Renal pelvis (tissue), 4 donors: ENCODE data around the gene ANKRD13A. TPM values are rescaled to one million over a fixed set of nuclear protein-coding genes. Genes with fewer than 3 reads are reported as not detected.
"Not testable (repeated sequence)": the region's sequence is repeated elsewhere in the genome, so short reads cannot be mapped to it uniquely, and the experiment has no call there.

Source experiments
- DNase-seq: peaks from one replicate; pipeline ENCODE4 v3.0.0-alpha.2; 2013
- polyA plus RNA-seq, 3 donors: library from polyadenylated mRNA; unstranded; fragments of 120-200 nt; gene quantifications; one replicate each; pipeline ENCODE4 v1.2.1, GENCODE V29; 2013; ENCODE audit not compliant: insufficient read length in 3 of 3

Gene ANKRD13A
- polyA plus RNA-seq, 3 donors, result 33.7 to 47.8 (median 46.4) TPM

DNA sequence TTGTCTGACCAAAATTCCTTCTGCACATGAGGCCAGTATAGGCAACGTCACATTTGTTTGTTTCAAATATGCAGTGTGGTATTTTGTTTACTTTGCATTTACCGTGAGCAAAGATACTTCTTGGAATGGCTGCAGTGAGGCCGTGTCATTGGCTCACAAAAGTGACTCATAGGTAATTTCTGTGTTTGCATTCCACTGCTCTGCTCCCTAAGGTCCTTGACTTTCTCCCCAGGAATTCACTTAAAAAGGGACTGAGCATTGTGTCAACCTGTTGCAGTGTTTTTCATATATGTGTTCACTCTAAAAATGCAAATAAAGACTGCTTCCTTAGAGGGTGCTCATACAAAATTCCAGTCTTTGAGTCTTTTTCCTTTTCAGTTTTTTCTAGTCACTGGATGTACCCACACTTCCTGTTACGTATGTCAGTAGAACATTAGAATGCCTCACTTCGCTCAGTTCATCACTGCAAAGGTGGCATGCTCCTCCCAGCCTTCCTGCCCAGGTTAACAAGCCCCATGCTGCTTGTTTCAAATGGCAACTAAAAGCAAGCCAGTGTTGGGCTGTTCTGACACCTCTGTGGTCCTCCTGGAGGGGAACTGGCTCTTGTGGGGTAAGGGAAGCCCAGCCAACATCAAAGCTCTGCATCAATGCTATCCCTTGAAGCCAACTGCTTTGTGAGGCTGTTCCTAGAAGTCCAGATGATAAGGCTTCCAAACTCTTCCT is 40.0 kb downstream of the ANKRD13A start:
- DNase-seq, result no peak

DNA sequence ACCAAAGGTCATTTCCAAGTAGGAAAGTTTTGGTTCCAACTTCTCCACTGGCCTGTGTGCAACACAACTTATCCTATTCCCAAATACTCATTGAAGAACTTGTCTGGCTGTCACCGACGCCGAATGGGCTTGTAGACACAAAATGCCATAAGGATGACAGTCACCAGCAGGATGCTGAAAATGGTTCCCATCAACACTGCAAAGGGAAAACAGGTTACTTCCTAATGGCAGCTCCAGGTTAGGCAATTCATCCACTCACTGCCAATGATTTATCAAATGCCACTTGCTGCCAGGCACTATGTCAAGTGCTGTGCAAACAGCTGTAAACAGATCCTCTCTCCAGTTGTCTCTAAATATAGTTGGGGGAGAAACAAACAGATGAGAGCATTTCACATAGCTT is 43.0 kb downstream of the ANKRD13A start:
- no peak for DNase-seq

DNA sequence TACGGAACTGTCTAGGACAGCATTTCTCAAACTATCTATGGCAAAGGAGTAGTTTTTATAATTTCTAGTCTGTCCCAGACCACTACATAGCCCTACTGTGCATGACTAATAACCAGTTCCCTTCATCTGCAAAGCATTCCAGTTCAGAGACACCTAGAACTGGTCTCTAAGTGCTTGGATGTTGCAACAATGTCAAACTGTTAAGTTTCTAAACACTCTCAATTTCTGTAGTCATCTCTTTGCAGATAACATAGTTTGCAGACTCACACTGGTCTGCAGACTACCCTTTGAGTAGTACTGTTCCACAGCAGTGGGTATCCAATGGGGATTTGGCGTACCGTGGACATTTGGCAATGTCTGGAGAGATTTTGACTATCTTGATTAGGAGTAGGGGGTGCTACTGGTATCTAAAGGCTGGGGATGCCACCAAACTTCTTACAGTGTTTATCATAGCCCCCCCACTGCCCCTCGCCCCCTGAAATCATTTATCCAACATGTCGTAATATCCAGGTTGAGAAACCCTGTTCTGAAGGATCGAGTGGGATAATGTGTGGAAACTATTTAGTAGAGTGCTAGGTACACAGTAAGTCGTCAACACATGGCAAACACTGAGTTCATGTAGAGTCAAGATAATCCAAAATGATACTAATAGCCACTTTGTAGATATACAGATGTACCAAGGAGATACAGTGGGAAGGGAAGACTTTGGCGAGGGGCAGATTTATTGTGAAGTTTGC is 47.4 kb downstream of the ANKRD13A start:
- no peak for DNase-seq

DNA sequence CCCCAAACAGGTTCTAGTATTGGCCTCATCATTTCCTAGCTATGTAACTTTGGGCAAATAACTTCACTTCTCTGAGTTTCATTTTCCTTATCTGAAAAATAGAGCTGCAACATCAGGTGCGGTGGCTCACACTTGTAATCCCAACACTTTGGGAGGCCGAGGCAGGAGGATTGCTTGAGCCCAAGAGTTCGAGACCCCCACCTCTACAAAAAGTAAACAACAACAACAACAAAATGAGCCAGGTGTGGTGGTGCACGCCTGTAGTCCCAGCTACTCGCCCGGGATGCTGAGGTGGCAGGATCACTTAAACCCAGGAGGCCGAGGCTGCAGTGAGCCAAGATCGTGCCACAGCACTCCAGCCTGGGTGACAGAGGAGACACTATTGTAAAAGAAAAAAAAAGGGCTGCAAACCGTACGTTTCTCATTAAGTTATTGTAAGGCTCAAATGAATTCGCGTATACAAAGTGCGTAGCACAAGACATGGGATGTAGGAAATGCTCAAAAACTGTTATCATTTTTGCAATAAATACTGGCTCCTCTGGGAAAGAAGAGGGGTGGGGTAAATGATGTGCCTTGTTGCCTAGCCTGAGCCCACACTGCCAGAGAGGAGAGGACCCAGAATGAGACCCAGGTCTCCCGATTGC is 48.2 kb downstream of the ANKRD13A start:
- no peak for DNase-seq

DNA sequence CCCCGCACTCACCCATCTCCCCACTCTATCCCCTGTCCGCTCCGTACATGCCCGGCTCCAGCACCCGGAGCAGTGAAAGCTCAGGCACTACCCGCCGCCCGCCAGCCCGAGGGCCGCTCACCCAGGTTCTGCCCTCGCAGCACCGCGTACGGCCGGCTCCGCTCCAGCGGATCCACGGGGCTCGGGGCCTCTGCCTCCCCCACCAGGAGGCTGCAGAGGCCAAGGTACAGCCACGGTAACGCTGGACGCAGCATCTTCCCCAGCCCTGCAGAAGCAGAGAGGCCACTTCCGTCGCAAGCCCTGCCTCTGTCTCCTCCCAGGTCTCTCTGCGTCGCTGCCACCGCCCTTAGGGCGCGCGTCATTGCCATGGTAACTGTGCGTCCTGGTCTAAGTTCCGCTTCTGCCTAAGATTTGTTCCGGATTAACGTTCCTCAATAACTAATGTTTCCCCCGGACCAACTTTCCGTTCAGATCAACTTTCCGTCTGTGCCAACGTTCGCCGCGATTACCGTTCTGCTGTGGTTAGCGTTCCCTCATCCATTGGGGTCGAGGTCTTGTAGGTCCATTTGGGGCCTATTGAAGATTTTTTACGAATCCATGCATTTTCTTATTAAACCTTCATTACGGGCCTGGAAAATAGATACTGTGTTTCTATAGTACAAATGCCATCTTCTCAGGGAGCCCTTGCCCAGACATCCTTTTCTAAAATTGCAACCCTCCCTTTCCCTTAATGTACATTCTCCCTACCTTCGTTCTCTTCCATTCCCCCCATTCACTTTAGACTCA is 49.2 kb downstream of the ANKRD13A start, which contains the start of gene C12orf76:
C12orf76 (minus strand) TSS at position 281 of the 786 bp plus-strand sequence; CDS start at position 254, 27 bp downstream.
- peak; percentile 95 for DNase-seq

DNA sequence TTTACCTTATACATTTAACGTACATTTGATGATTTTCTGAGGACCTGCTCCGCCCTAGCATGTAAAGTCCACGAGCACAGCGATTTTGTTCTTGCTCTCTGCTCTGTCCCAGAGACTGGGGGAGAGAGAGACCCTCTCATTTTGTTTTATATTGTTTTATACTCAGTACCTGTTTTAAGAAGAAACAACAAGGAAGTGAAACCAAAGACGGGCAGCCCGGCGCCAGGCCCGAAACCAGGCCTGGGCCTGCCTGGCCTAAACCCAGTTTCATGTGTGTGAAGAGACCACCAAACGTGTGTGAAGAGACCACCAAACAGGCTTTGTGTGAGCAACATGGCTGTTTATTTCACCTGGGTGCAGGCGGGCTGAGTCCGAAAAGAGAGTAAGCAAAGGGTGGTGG is 49.8 kb downstream of the ANKRD13A start:
- DNase-seq, result not testable (repeated sequence)

GRCh38 chr12:110049666-110050065 is 50.4 kb downstream of the ANKRD13A start:
- DNase-seq, result not testable (repeated sequence)

DNA sequence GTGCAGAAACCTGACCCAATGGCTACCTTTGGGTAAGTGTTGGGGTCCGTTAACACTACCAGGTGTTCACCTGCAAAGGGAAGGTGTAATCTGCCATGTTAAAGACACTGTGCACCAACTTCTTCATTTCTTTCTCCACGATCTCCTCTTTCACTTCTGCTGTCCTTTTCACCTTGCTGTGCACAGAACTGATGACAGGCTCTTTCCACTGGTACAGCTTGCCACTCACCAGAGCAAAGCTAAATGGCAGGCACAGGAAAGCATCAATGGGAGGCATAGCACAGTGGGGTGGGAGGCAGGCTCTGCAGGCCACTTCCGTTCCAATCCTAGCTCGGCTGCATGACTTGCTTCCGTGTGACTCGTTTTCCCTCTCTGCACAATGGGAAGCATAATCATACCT is 51.7 kb downstream of the ANKRD13A start:
- no peak for DNase-seq

- DNase-seq, result not testable (repeated sequence)
Observed at GRCh38 chr12:110055375-110056352, 56.4 kb downstream of the ANKRD13A start.

GRCh38 chr12:110056643-110057042 is 57.4 kb downstream of the ANKRD13A start:
- DNase-seq, result not testable (repeated sequence)

- DNase-seq, result no peak
Observed at GRCh38 chr12:110058875-110059615, 59.8 kb downstream of the ANKRD13A start.

DNA sequence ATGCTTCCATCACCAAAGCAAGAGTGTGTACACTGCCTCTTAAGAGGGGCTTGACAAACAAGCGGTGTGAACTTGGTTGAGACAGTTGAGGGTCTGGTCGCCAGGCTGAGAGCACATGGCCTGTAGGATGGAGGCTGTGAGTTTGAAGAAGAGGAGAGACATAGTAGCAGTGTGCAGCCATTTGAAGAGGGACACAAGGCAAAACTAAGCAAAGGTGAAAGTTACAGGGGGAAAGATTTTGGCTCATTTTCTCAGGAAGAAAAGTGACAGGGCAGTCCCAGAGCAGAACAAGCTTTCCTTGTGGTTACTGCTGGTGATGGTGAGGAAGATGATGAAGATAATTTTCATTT is 60.4 kb downstream of the ANKRD13A start:
- DNase-seq, result no peak

- no peak for DNase-seq
Observed at GRCh38 chr12:110062241-110062640, 63.0 kb downstream of the ANKRD13A start.

DNA sequence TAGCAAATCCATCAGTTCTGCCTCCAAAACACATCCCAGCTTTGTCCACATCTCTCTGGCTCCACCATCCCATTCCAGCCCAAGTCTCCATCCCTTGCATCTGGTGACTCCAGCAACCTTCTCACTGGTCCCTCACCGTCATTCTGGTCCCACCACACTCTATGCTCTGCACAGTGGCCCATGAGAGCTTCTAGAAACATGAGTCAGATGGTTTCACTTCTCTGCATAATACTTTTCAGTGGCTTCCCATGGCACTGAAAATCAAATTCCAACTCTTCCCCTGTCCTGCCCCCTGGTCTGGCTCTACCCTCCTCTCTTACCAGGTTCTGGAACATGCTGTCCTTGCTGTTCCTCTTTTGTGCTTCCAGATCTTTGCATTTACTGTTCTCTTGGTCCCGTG is 66.3 kb downstream of the ANKRD13A start:
- no peak for DNase-seq

GRCh38 chr12:110067531-110067930 is 68.3 kb downstream of the ANKRD13A start:
- no peak for DNase-seq

DNA sequence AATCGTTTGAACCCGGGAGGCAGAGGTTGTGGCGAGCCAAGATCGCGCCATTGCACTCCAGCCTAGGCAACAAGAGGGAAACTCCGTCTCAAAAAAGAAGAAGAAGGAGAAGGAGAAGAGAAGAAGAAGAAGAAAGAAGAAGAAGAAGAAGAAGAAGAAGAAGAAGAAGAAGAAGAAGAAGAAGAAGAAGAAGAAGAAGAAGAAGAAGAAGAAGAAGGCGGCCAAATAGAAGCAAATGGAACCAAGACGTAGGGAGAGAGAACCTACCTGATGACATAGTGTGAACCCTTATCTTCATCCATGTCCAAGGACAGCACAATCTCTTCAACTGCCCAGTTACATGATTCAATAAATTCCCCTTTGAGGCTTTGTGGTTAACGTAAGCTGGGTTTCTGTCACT is 68.9 kb downstream of the ANKRD13A start:
- DNase-seq, result not testable (repeated sequence)

GRCh38 chr12:110068654-110069053 is 69.4 kb downstream of the ANKRD13A start:
- DNase-seq, result no peak

GRCh38 chr12:110071504-110071903 is 72.3 kb downstream of the ANKRD13A start:
- DNase-seq, result no peak

DNA sequence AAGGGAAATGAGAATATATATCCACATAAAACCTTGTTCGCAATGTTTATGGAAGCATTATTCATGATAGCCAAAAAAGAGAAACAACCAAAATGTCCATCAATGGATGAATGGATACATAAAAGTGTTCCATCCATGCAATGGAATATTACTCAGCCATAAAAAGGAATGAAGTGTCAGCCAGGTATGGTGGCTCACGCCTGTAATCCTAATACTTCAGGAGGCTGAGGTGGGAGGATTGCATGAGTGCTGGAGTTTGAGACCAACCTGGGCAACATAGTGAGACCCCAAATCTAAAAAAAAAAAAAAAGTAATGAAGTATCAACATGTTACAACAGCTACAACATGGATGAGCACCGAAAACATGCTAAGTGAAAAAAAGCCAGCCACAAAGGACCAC is 72.7 kb downstream of the ANKRD13A start:
- no peak for DNase-seq

DNA sequence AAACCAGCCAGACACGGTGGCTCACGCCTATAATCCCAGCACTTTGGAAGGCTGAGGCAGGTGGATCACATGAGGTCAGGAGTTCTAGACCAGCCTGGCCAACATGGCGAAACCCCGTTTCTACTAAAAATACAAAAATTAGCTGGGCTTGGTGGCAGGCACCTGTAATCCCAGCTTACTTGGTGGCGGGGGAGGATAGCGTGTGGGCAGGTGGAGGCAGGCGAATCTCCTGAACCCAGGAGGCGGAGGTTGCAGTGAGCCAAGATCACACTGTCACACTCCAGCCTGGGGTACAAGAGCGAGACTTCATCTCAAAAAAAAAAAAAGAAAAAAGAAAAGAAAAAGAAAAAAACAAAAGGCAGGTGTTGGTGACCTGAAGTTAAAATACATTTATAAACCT is 73.4 kb downstream of the ANKRD13A start:
- not testable (repeated sequence) for DNase-seq
